Stimulated activated CD4-positive, alpha-beta T cell treated with anti-CD3 and anti-CD28 coated beads, Interleukin-1b, Interleukin-23, amount 100 ng/mL, for 1 hour (primary cell): ENCODE measurements around the gene MTOR.
A peak's percentile ranks its signal among the peaks of the same experiment; 100 is the strongest.
"Not testable (repeated sequence)": the region's sequence is repeated elsewhere in the genome, so short reads cannot be mapped to it uniquely, and the experiment has no call there.

Experiments
- DNase-seq, 2 donors: peaks; one replicate each; pipeline ENCODE4 v3.0.0-alpha.2; 2020; ENCODE audit warnings: low read depth in 2 of 2

The MTOR gene

DNA sequence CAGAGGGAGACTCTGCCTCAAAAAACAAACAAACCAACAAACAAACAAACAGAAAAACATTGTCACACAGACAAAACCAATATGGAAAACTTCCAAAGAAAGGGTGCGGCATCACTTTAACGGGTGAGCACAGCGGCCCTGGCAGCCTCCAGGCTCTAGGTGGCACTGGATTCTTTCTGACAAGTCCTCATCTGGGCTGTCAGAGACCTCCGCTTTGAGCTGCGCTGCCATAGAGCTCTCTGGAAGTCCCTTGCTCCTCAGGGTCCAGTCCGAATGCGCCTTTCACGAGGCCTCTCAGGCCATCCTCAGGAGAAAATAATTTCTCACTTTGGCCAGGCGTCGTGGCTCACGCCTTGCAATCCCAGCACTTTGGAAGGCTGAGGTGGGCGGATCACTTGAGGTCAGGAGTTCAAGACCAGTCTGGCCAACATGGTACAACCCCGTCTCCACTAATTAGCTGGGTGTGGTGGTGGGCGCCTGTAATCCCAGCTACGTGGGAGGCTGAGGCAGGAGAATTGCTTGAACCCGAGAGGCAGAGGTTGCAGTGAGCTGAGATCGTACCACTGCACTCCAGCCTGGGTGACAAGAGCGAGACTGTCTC, 198.3 kb downstream of the MTOR start:
- not testable (repeated sequence) for DNase-seq

DNA sequence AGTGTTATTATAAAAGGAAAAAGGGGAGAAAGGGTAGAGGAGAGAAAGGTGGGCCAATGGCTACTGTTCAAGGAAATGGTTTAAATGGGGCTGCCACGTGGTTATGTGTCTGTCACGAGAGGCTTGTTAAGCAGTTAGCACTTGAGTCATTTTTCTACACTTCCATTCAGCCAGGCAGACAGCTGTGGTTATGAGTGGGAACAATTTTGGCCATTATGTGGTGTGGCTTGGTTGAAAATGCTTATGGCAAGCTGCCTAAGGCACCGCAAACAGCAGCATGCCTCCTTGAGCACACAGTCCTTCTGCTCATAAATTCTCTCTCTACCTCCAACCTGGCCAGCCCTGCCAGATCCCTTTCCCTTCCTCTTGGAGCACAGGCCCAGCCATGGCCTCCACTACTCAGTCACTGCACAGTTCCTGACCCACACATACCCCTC, 199.4 kb downstream of the MTOR start:
- DNase-seq, result no peak

DNA sequence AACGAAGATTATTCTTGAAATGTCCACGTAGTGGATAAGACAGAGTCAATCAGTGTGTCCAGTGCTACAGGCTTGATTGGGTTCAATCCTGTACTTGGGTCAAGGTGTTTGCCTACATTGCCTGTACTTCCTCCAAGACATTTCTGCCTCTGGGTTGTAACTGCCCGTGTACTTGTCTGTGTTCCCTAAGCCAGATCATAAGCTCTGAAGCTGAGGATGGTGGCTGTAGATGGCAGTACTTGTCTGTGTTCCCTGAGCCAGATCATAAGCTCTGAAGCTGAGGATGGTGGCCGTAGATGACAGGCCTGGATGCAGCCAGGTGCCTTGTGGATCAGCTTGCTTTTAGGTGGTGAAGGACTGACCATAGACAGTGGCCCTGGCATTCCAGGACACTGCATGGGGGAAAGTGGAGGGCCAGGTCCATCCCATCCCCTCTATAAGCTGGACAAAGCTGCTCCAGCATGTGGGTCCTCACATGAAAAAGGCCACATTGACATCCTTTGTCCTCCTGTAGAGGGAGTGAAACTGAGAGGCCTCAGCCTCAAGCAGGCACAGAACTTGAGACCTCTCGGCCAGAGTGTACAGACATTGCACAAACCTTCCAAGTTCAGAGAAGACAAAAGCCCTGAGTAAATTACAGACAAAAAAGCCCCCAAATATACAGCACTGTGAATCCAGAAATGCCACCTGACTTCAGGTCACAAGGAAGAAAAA, 200.5 kb downstream of the MTOR start:
- DNase-seq, result no peak

DNA sequence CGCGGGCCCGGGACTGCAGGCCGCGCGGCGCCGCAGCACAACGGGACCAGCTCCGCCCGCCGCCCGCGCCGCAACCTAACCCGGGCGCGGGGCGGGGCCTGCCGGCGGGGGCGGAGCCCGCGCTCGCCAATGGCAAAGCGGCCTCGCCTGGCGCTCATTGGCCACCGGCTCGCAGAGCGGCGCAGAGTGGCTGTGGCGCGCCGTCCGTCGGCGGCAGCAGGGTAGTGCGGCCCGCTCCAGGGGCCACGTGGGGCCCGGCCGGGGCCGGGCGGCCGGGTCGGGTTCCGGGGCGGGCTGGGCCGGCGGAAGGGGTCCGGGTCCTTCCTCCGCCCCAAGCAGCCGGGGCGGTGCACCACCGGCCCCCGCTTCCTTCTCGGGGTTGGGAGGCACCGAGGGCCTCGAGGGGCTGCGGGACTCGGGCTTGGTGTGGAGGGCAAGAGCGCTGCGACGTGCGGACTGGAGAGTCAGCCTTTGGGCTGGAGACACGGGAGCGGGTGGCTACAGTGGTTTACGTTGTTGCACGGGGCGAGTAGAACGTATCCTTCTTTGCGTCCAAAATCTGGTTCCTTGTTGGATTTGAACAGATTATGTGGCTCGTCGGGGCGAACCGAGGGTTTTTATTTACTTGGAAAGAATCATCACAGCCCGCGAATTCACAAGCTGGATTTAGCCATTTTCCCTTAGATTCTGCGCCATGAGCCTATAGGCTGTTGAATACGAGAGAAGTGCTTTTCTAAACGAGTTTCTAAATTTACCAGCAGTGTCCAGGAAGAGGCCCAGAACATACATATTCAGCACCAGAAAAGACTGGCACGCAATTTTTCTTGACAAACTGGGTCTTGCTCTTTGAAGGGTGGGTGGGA, 202.2 kb downstream of the MTOR start, which contains the start of gene SRM:
SRM (minus strand) TSS at position 51 of the 863 bp plus-strand sequence. CDS start 75 bp downstream, outside the sequence.
- DNase-seq, result peak; percentile 77 to 81

DNA sequence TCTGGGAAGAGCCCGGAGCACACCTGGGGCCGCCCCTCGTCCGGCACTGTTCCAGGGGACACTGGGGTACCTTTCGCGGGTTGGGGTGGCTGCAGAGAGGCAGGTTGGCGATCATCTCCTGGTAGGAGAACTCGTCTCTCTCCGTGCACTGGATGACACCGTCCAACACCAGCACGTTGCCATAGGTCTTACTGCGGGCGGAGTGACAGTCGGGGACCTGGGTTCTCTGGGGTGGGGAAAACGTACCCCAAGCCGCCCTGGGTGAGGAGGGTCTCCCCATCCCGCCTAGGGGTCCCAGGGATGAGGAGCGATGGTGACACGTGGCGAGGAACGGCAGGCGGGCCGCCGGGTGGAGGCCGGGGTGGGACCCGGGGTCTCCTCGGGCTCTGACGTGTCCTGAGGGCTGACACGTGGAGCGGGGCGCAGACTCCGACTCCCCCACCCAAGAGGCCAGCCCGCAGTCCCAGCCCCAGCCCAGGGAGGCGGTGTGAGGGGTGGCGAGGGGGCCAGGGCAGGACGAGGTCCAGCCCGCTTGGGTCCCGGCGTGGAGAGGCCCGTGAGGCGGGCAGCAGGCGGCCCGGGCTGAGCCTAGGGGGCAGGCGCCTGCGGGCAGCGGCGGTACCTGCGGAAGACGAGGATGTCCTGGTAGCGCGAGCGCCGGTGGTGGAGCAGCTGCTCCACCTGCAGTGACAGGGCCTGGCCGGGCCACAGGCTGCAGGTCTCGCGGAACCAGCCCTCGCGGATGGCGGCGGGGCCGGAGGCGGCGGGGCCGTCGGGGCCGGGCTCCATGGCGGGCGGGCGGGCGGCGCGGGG, 203.0 kb downstream of the MTOR start:
- DNase-seq, result no peak

DNA sequence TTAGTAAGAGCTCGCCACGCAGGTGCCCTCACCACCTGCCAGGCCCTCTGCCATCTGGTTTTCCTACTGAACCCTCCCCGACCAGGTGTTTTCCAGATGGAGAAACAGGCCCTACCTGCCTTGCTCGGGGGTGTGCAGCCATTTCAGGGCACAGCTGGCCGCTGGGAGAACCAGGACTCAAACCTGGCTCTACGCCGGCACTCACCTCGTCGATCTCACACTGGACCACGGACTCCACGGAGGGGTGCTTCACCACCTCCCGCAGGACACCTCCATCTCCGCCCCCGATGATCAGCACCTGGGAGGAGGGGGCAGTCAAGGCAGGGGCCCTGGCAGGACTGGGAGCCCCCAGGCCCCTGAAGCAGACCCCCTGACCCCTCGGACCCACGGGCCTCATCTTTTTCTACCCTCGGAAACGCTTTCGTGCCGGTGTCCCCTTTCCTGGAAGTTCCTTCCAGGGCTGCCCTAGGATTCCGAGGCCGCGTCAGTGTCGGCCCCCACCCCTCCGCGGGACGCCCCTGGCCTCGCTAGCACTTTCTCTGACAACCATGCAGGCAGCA, 203.7 kb downstream of the MTOR start:
- no peak for DNase-seq

DNA sequence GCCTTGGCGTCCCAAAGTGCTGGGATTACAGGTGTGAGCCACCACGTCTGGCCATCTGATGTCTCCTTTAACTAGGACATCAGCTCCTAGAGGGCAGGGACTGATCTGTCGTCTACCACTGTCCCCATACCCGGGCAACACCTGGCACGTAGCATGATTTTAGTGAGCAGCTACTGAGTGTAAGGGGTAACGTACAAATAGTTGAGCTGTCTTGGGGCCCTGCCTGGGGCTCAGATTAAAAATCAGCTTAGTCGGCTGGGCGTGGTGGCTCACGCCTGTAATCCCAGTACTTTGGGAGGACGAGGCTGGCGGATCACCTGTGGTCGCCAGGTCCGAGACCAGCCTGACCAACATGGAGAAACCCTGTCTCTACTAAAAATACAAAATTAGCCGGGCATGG, 204.3 kb downstream of the MTOR start:
- DNase-seq, result no peak

DNA sequence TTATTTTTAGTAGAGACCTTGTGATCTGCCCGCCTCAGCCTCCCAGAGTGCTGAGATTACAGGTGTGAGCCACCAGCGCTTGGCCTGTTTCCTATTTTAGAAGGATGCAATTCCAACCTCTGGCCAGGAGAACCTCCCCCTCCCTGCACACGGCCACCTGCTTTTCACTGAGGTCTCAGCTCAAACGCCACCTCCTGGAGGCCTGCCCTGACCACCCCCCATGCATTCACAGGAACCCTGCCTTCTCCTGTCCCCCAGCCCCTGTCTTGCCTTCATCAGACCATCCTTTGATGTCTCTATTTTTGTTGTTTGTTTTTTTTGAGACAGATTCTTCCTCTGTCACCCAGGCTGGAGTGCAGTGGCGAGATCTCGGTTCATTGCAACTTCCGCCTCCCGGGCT, 204.9 kb downstream of the MTOR start:
- no peak for DNase-seq
